ENCODE measurements around the gene ZFP57.

Gene ZFP57

DNA sequence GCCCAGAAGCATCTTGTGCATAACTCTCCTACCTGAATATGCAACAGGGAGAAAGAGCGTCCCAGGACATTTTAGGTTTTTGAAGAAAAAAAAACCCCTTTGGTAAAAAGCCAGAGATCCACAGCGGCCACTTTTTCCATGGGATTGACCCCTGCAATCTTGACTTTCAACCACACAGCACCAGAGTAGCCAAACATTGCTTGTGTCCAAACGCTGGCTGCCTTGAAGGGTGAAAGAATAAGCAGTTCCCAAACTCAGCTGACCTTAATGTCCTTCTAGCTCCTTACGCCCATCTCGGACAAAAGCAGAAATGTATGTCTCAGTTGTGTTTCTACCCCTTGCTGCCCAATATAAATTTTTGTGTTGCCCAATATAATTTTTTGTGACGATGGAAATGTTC is 25.3 kb downstream of the ZFP57 start:
- no peak for DNase-seq (ENCODE audit: low read depth)

- DNase-seq (ENCODE audit: low read depth) = no peak
These were observed 27.4 kb downstream of the ZFP57 start for GRCh38 chr6:29653452-29654038.

DNA sequence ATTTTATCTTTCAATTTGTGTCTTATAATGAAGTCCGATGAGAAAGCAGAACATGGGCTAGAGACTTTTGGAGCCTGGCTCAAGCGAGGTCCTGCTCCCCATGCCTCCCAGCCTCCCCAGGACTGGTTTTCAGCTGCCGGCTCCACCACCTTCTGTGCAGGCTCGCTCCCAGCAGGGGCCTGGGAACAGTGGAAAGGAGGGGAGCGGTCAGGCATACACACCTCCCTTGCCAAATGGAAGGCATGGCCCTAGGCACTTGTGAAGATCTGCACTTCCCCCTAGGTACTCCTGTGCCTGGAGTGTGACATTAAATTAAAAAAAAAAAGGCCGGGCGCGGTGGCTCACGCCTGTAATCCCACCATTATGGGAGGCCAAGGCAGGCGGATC is 28.8 kb downstream of the ZFP57 start:
- no peak for DNase-seq (ENCODE audit: low read depth)

GRCh38 chr6:29651413-29652197 is 29.3 kb downstream of the ZFP57 start:
- DNase-seq (ENCODE audit: low read depth) = no peak

- DNase-seq (ENCODE audit: low read depth) = peak; percentile 96
These were observed 31.0 kb downstream of the ZFP57 start for GRCh38 chr6:29649701-29650673.

DNA sequence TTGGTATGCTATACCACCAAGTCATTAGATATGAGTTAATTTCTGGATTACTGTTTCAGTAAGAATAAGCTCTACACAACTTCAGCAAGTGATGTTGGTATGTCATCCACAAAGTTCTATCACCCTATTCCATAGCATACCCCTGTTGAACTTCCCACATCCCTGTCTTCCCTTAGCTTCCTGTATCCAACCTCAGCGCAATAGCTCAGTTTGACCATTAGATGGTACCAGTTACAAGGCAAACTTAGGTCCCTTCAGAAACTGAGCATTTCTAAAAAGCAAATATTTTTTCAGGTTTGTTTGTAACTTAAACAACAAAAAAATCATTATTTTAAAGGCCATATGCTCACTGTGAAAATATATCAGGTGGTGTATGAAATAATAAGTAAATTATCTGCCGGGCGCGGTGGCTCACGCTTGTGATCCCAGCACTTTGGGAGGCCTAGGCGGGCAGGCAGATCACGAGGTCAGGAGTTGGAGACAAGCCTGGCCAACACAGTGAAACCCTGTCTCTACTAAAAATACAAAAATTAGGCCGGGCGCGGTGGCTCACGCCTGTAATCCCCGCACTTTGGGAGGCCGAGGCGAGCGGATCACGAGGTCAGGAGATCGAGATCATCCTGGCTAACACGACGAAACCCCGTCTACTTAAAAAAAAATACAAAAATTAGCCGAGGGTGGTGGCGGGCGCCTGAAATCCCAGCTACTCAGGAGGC is 32.9 kb downstream of the ZFP57 start:
- no peak for DNase-seq (ENCODE audit: low read depth)

- no peak for DNase-seq (ENCODE audit: low read depth)
These were observed 39.4 kb downstream of the ZFP57 start for GRCh38 chr6:29641430-29642148.

- DNase-seq (ENCODE audit: low read depth) = no peak
These were observed 43.7 kb downstream of the ZFP57 start for GRCh38 chr6:29637247-29637646.

DNA sequence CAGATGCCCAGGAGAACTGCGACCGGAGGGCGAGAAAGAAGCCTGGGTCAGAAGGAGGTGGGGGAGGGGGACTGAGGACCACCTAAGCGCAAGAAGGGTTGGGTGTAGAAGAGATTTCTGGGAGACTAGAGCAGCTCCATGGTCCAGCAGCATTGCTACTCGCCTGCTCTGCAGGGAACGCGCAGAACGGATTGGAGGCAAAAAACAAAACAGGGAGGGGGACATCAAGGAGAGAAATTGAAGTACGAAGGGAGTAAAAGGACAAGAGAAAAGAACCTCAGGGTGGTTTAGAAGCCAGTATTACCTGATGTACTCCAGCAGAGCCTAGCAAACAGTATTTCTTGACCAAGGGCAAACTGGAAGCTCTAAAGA is 47.4 kb downstream of the ZFP57 start:
- no peak for DNase-seq (ENCODE audit: low read depth)

DNA sequence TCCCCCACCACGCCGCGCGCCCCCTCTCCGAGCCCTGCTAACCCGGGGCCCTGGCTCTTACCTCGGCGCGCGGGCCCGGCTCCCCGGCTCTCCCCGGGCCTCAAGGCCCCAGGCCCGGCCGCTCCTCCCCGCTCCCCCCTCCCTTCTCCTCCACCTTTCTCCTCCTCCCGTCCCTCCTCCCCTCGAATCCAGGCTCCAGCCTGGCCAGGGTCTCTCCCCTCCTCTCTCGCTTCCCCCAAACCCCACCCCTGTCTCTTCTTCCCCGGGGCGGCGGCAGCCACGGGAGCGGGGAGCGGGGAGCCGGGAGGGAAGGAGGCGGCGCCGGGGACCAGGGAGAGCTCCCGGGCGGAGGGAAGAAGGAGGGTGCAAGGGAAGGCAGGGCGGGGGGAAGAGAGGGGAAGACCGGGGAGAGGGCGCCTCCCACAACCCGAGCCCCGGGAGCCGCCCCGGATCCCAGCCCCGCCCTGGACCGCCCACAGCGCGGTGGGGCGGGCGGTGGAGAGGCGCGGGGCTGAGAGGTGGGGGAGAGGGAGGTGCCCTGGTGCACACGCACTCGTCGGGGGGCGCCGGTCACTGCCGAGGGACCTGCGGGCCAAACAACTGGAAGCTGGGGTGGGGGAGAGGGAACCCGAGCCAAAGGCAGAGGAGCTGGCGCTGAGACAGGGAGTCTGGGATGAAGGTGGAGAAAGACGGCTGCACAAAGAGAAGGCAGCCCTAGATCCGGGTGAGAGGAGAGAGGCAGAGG is 48.0 kb downstream of the ZFP57 start, which contains the start of gene GABBR1:
GABBR1 (minus strand) TSS at position 395 of the 745 bp plus-strand sequence. CDS start 798 bp downstream, outside the sequence.
- DNase-seq (ENCODE audit: low read depth) = peak; percentile 60

- no peak for DNase-seq (ENCODE audit: low read depth)
These were observed 48.9 kb downstream of the ZFP57 start for GRCh38 chr6:29631860-29632731.

DNA sequence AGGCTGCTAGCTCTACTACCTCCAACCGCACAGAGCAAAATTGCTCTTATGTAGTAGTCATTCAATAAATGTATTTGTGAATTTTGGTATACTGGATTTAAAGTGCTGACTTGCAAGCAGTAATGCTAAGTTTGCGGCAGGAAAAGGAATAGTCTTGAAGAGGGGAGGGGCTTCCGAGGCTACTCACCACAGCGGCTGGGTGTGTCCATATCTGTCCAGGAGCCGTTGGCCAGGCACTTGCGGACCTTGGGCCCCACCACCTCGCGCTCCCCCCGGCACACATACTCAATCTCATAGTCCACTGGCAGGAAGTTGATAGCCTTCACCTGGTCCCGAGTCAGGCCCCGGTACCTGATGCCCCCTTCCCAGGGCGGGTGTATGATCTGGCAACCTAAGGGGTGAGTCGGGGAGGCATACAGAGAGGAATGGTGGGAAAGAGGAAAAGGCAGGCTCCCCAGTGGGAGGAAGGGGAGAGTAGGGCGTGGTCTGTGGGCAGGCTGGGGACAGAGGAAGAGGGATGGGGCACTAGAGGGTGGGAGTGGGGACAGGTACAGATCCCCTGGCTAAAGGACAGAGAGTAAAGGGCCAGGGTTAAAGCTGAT is 49.6 kb downstream of the ZFP57 start:
- DNase-seq (ENCODE audit: low read depth) = no peak

DNA sequence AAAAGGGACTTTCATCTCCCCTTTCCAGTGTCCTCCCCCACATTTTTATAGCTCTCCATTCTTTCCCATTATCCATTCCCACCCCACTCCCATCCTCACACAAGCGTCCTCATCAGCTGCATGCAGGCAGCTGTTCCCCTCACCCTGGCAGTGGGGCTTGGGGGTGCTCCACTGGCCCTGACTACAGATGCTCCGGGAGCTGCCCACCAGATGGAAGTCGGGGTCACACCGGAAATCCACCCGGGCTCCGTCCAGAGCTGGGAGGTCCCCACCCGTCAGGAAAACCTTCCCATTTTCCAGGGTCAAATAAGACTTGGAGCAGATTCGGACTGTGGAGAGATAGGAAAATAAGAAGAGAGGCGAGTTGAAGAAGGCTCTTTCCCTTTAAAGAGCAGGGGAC is 50.6 kb downstream of the ZFP57 start:
- no peak for DNase-seq (ENCODE audit: low read depth)

GRCh38 chr6:29629571-29629970 is 51.4 kb downstream of the ZFP57 start:
- DNase-seq (ENCODE audit: low read depth) = no peak

GRCh38 chr6:29628419-29629281 is 52.3 kb downstream of the ZFP57 start:
- peak; percentile 50 for DNase-seq (ENCODE audit: low read depth)

GRCh38 chr6:29627755-29628418 is 53.1 kb downstream of the ZFP57 start:
- DNase-seq (ENCODE audit: low read depth) = peak; percentile 37

- DNase-seq (ENCODE audit: low read depth) = no peak
These were observed 53.8 kb downstream of the ZFP57 start for GRCh38 chr6:29626948-29627754.
